ENCODE results near the gene DTNB.

DNA sequence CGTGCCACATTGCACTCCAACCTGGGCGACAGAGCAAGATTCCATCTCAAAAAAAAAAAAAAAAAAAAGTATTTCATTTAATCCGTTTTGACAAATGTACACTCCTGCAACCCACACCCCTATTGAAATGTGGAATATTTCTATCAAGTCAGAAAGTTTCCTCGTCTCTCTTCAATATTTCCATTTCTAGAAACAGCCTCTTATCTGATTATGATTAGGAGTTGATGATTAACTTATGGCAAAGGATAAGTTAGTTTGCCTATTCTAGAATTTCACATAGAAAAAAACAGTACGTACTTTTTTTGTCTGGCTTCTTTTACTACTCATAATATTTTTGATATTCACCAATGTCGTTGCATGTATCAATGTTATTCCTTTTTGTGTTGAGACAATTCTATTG lies 224.6 kb downstream of the DTNB start:
- TF ChIP-seq, protein P1, sequence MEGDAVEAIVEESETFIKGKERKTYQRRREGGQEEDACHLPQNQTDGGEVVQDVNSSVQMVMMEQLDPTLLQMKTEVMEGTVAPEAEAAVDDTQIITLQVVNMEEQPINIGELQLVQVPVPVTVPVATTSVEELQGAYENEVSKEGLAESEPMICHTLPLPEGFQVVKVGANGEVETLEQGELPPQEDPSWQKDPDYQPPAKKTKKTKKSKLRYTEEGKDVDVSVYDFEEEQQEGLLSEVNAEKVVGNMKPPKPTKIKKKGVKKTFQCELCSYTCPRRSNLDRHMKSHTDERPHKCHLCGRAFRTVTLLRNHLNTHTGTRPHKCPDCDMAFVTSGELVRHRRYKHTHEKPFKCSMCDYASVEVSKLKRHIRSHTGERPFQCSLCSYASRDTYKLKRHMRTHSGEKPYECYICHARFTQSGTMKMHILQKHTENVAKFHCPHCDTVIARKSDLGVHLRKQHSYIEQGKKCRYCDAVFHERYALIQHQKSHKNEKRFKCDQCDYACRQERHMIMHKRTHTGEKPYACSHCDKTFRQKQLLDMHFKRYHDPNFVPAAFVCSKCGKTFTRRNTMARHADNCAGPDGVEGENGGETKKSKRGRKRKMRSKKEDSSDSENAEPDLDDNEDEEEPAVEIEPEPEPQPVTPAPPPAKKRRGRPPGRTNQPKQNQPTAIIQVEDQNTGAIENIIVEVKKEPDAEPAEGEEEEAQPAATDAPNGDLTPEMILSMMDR (conservative IDR thresholded peaks at IDR 0.05; ENCODE audit: low read depth, low read length): no peak
- no peak for TF ChIP-seq CEBPB (IDR thresholded peaks at IDR 0.05; ENCODE audit: low read depth, low read length)
- TF ChIP-seq POLR2A (IDR thresholded peaks at IDR 0.05; ENCODE audit: low read depth, low read length): no peak
- no peak for TF ChIP-seq RFX5 (IDR thresholded peaks at IDR 0.05; ENCODE audit: low read depth, low read length)
